HG03521 (cell line): Measurements from ENCODE around the gene AUH.

Experiments used
- ATAC-seq: cut with Tn5 transposase; IDR thresholded peaks from one replicate; pipeline ENCODE4 v1.9.1; 2021; ENCODE audit warnings: mild to moderate bottlenecking, moderate library complexity; ENCODE audit not compliant: unreplicated experiment

The AUH gene

DNA sequence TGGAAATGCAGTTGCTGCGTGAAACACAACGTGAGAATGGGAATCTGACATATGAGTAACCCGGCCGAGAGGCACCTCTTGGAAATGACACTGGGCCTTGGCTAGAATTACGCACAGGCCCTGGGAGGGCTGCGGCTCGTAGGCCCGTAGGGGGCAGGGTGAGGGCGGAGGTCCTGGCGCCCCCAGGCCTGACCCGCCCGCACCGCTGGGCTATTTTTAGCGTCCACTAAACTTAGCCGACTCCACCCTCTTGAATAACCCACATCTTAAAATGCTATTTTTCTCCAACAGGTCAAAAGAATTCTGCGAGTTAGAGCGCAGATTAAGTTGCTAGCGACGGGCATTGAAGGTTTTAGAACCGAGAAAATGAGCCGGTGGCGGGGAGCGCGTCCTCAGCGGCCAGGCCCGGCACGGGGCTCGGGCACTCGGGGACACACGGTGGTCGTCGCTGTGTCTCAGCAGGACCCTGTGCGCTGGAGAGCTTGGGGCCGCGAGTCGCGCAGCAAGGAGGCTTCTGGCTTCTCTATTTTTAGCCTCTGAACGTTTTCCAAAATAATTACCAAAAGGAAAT is 168.5 kb downstream of the AUH start:
- ATAC-seq: peak; percentile 31

- no peak for ATAC-seq
These were observed 169.2 kb downstream of the AUH start for GRCh38 chr9:91192381-91193086.

DNA sequence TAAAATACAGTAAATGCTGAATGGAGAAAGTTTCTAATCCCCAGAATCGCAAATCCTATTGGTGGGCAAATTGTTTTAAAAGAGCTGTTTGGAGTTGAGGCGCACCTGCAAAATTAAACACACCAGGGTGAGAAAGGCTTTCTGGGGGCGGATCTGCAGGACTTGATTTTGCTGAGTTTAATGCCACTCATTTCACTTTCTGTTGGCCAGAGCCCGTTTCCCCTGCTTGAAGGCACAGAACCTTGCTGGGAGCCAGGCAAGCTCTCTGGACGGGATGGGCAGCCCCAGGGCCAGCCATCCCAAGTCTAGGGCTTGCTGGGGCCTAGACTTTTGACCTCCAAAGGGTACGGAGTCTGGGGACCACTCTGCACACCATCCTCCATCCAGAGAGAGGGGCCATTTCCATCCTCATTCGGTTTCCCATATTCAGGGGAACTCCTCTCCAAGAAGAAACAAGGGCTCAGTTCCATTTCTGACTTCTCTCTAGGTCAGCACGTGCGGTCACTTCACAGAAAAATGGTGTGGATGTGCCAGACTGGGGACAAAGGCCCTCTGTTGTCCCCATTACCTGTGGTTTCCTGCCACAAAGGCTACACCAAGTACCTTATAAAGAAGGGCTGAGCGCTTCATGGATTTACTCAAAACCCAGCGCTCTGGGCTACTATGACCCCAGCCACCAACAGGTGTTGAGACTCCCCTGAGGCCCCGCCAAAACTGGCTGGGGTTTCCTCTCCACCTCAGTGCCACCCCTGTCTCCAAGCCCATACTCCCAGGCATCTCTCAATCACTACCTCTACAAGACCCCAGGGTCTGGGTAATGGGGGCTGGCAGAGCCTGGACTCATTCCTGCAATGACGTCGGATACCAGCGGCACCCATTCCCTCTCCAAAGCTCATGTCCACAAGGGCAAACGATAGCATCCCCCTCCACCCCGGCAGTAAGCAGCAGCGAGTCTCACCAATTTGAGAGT is 170.0 kb downstream of the AUH start:
- ATAC-seq: no peak

DNA sequence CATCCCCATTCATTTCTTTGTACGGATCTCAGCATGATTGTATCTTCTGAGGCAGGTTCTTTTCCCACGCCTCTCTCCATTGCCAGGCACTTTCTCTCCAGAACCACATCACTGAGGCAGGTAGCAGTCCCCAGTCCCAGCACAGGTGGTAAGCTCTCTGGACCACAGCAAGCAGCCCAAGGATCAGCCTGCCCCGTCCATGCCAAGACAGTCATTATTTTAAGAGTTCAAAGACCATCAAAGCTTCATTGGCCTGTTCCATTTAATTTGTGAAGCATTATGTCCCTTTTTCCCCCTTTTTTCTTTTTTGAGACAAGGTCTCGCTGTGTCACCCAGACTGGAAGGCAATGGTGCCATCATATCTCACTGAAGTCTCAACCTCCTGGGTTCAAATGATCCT is 171.7 kb downstream of the AUH start:
- ATAC-seq: no peak

- ATAC-seq: no peak
These were observed 172.8 kb downstream of the AUH start for GRCh38 chr9:91188719-91189590.

DNA sequence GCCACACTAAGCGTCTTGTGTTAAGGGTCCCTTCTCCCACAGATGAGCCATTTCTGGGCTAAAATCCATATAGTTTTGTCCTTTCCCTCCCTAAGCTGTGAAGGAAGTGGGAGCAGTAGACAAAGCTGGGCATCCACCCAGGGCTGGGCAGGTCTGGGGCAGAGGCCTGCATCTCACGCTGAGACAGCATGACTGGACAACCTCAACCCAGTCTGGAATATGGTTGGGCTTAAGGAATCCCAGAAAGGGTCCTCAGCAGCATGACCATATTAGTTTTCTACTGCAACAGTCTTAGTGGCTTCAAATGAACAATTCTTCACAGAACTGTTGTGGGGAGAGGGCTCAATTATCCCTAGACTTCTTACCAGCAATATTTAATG is 173.8 kb downstream of the AUH start:
- no peak for ATAC-seq

DNA sequence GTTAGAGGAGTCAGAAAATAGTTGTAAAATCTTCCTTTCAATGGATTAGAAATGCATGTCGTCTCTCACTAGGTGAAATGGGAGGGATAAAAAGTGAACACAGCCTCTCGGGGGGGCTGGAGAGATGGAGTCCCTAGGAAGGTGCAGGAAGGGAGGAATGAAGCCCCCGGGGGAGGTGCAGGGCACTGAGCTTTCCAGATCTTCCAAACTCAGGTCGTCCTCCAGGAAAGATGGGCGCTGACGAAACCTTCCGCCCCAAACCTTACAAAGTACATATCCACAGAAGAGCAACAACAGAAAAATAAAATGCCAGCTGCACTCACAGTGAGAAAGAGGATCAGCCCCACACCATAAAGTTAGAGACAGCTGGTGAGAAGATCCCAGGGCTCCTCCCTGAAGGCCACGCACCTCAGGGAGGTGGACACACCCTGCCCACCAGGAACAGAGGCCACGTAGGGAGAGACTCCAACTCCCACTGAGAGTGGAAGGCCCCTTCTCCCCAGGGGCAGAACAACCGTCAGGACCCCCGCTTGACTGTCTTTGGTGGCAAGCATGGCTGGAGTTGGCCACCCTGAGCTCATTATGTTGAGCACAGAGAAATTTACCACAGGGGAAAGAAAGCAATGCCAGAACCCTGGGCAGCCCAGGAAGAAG is 174.3 kb downstream of the AUH start:
- no peak for ATAC-seq

- ATAC-seq: no peak
These were observed 175.0 kb downstream of the AUH start for GRCh38 chr9:91186632-91187108.

- no peak for ATAC-seq
These were observed 176.4 kb downstream of the AUH start for GRCh38 chr9:91185193-91185886.

DNA sequence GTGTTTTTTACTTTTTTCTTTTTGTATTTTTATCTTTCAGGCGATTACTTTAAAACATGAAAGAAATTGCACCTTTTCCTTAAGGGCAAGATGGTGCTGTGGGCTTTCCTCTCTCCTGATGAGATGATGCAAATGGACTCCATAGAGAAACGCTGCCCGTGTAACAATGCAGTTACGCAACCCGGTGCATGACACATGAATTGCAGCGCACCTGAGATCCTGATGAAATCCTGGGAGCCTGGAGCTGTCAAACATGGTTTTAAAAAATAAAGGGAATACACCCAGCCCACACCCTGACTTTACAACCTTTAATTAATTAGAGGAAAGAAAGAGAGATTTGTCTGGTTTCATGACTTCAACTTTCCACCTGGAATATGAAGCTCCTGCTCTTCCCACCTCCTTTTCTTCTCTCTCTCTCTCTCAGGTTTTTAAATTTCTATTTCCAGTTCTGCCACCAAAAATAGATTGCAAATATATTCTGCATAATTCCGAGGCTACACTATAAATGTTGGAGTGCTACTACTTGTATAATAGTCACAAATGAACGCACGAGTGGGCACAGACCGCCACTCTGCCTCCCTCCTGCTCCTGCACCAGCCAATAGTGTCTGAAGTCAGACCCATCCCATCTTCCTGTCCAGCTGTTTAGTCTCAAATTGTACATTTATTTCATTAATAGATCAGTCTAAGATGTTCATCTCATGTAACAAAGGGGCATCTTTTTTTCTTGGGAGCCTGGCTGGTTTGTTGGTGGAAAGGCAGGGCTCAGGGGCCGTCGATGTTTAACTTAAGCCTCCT is 179.1 kb downstream of the AUH start:
- no peak for ATAC-seq

DNA sequence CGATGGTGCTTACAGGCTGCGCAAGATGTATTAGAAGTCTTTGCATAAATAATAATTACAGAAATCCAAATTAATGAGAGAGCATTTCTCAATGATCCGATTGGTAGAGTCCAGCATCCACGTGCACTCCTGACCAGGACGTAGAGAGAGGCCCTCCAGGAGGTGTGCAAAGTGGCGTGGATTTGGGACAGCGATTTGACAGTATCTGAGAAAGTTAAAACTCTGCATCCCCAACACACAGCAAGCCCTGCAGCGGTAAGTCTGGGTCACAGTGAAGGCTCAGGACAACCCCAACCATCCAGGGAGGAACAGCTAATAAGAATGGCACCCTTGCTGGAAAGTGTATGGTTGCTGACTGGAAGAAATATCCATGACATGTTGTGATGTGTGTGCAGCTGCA is 180.2 kb downstream of the AUH start:
- ATAC-seq: no peak

DNA sequence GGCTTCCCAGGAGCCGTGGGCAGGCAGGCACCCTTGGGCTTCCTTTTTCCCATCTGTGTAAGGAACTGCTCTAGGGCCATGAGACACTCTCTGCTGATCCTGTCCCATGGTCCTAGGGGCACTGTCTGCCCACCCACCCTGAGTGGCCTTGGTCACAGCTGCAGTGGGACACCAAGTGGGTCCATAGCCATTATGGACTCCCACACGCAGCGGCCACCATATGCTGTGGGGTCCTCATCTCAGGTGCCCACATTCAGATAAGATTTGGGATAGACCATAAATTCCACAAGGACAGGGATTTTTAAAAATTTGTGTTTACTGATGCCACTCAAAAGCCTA is 180.8 kb downstream of the AUH start:
- no peak for ATAC-seq

GRCh38 chr9:91180240-91180929 is 181.3 kb downstream of the AUH start:
- no peak for ATAC-seq

DNA sequence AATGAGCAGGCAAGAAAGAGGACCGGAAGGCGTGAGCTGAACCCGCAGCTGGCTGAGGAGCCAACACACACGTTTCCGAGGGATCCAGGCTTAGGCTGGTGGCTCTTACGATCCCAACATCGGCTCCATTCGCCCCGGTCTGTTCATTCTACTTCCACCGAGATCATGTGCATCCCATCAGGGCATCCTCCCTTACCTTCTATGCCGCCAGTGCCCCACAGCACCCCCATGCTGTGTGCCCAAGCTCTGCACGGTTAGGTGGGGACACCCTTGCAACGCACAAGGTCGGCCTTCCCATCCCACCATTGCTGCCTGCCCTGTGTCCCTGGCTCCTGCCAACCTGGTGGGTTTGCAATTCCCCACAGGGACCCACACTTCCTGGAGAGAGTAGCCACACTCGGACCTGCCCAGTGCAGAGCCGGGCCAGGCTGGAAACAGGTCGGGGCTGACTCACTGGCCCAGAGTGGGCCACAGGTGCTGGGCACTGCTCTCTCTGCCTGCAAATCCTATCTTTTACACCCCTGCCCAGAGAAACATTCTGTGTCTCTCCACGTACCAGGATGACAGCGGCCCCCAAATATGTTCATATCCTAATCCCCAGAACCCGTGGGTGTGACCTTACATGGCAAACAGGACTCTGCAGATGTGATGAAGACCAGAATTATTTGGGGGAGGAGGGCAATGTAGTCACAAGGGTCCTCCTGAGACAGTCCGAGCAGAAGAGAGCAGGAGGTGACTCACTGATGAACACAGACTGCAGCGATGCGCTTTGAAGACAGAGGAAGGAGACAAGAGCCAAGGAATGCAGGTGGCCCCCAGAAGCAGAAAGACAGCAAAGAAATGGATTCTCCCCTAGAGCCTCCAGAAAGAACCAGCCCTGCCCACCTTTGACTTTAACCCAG is 182.2 kb downstream of the AUH start:
- ATAC-seq: no peak

- ATAC-seq: no peak
These were observed 183.2 kb downstream of the AUH start for GRCh38 chr9:91178281-91179236.

- ATAC-seq: no peak
These were observed 183.9 kb downstream of the AUH start for GRCh38 chr9:91177661-91178280.
